HEK293 (cell line): Measurements from ENCODE around the gene GRIPAP1.

Experiments
- BCL11B ChIP-seq: fragments of 450-650 bp; formaldehyde crosslinking; IDR thresholded peaks from 2 replicates; pipeline ENCODE4 v1.5.1; 2016; ENCODE audit warnings: low read depth, missing biosample characterization, missing genetic modification characterization
- GLI4 ChIP-seq: fragments of 450-650 bp; formaldehyde crosslinking; IDR thresholded peaks from 2 replicates; pipeline ENCODE4 v1.5.1; 2016; ENCODE audit warnings: missing biosample characterization, missing genetic modification characterization
- KLF10 ChIP-seq: fragments of 450-650 bp; IDR thresholded peaks from 2 replicates; pipeline ENCODE4 v1.5.1; 2018; ENCODE audit warnings: missing biosample characterization, mild to moderate bottlenecking, missing genetic modification characterization
- KLF16 ChIP-seq: fragments of 450-650 bp; formaldehyde crosslinking; IDR thresholded peaks from 2 replicates; pipeline ENCODE4 v1.5.1; 2017; ENCODE audit warnings: missing biosample characterization, missing genetic modification characterization
- KLF8 ChIP-seq: fragments of 450-650 bp; formaldehyde crosslinking; IDR thresholded peaks from 2 replicates; pipeline ENCODE4 v1.5.1; 2016; ENCODE audit warnings: missing biosample characterization, missing genetic modification characterization
- OSR2 ChIP-seq: fragments of 450-650 bp; formaldehyde crosslinking; IDR thresholded peaks from 2 replicates; pipeline ENCODE4 v1.5.1; 2016; ENCODE audit warnings: missing biosample characterization, missing genetic modification characterization
- SP2 ChIP-seq: fragments of 450-650 bp; formaldehyde crosslinking; IDR thresholded peaks from 2 replicates; pipeline ENCODE4 v1.5.1; 2016; ENCODE audit warnings: missing biosample characterization, missing genetic modification characterization
- YY1 ChIP-seq: fragments of 450-650 bp; formaldehyde crosslinking; IDR thresholded peaks from 2 replicates; pipeline ENCODE4 v1.5.1; 2018; ENCODE audit warnings: missing biosample characterization, missing genetic modification characterization
- ZNF138 ChIP-seq: fragments of 450-650 bp; formaldehyde crosslinking; IDR thresholded peaks from 2 replicates; pipeline ENCODE4 v1.5.1; 2016; ENCODE audit warnings: missing biosample characterization, missing genetic modification characterization, borderline replicate concordance
- ZNF169 ChIP-seq: fragments of 450-650 bp; formaldehyde crosslinking; IDR thresholded peaks from 2 replicates; pipeline ENCODE4 v1.5.1; 2016; ENCODE audit warnings: missing biosample characterization, missing genetic modification characterization
- ZNF184 ChIP-seq: fragments of 450-650 bp; IDR thresholded peaks from 2 replicates; pipeline ENCODE4 v1.5.1; 2018; ENCODE audit warnings: missing biosample characterization, mild to moderate bottlenecking, missing genetic modification characterization
- ZNF211 ChIP-seq: fragments of 450-650 bp; formaldehyde crosslinking; IDR thresholded peaks from 2 replicates; pipeline ENCODE4 v1.5.1; 2016; ENCODE audit warnings: low read depth, missing biosample characterization, missing genetic modification characterization
- ZNF248 ChIP-seq: fragments of 450-650 bp; formaldehyde crosslinking; IDR thresholded peaks from 2 replicates; pipeline ENCODE4 v1.5.1; 2017; ENCODE audit warnings: missing biosample characterization, missing genetic modification characterization
- ZNF404 ChIP-seq: fragments of 450-650 bp; formaldehyde crosslinking; IDR thresholded peaks from 2 replicates; pipeline ENCODE4 v1.5.1; 2017; ENCODE audit warnings: missing biosample characterization, missing genetic modification characterization
- ZNF514 ChIP-seq: fragments of 450-650 bp; formaldehyde crosslinking; IDR thresholded peaks from 2 replicates; pipeline ENCODE4 v1.5.1; 2016; ENCODE audit warnings: missing biosample characterization, missing genetic modification characterization
- ZNF529 ChIP-seq: fragments of 450-650 bp; formaldehyde crosslinking; IDR thresholded peaks from 2 replicates; pipeline ENCODE4 v1.5.1; 2017; ENCODE audit warnings: missing genetic modification characterization, missing biosample characterization; ENCODE audit not compliant: insufficient replicate concordance
- ZNF548 ChIP-seq: fragments of 450-650 bp; formaldehyde crosslinking; IDR thresholded peaks from 2 replicates; pipeline ENCODE4 v1.5.1; 2016; ENCODE audit warnings: missing biosample characterization, missing genetic modification characterization
- ZNF629 ChIP-seq: fragments of 450-650 bp; formaldehyde crosslinking; IDR thresholded peaks from 2 replicates; pipeline ENCODE4 v1.5.1; 2017; ENCODE audit warnings: missing biosample characterization, missing genetic modification characterization
- ZNF677 ChIP-seq: fragments of 450-650 bp; IDR thresholded peaks from 2 replicates; pipeline ENCODE4 v1.5.0; 2018; ENCODE audit warnings: missing biosample characterization, mild to moderate bottlenecking, missing genetic modification characterization, moderate library complexity
- ZNF777 ChIP-seq: fragments of 450-650 bp; formaldehyde crosslinking; IDR thresholded peaks from 2 replicates; pipeline ENCODE4 v1.5.1; 2017; ENCODE audit warnings: missing biosample characterization, missing genetic modification characterization, borderline replicate concordance
- ZNF791 ChIP-seq: fragments of 450-650 bp; formaldehyde crosslinking; IDR thresholded peaks from 2 replicates; pipeline ENCODE4 v1.5.1; 2016; ENCODE audit warnings: missing biosample characterization, missing genetic modification characterization
- ZNF830 ChIP-seq: fragments of 450-650 bp; IDR thresholded peaks from 2 replicates; pipeline ENCODE4 v1.5.0; 2018; ENCODE audit warnings: missing biosample characterization, missing genetic modification characterization, low read depth, mild to moderate bottlenecking, moderate library complexity
- TF ChIP-seq, protein P1 (sequence below): fragments of 450-650 bp; formaldehyde crosslinking; optimal IDR thresholded peaks from 2 replicates; pipeline ENCODE3; 2016; ENCODE audit warnings: missing biosample characterization, mild to moderate bottlenecking, missing genetic modification characterization
- TF ChIP-seq, protein P2 (sequence below): fragments of 450-650 bp; IDR thresholded peaks from 2 replicates; pipeline ENCODE4 v1.5.1; 2018; ENCODE audit warnings: missing biosample characterization, missing genetic modification characterization
- TF ChIP-seq, protein P3 (sequence below): fragments of 450-650 bp; formaldehyde crosslinking; IDR thresholded peaks from 2 replicates; pipeline ENCODE4 v1.5.1; 2017; ENCODE audit warnings: missing biosample characterization, missing genetic modification characterization
- TF ChIP-seq, protein P4 (sequence below): fragments of 450-650 bp; formaldehyde crosslinking; IDR thresholded peaks from 2 replicates; pipeline ENCODE4 v1.5.1; 2016; ENCODE audit warnings: missing biosample characterization, missing genetic modification characterization
- TF ChIP-seq, protein P5 (sequence below): fragments of 450-650 bp; formaldehyde crosslinking; IDR thresholded peaks from 2 replicates; pipeline ENCODE4 v1.5.1; 2016; ENCODE audit warnings: missing biosample characterization, missing genetic modification characterization
- TF ChIP-seq, protein P6 (sequence below): fragments of 450-650 bp; formaldehyde crosslinking; IDR thresholded peaks from 2 replicates; pipeline ENCODE4 v1.5.1; 2017; ENCODE audit warnings: missing biosample characterization, missing genetic modification characterization
- TF ChIP-seq, protein P7 (sequence below): fragments of 450-650 bp; formaldehyde crosslinking; IDR thresholded peaks from 2 replicates; pipeline ENCODE4 v1.5.1; 2016; ENCODE audit warnings: missing biosample characterization, missing genetic modification characterization
- TF ChIP-seq, protein P8 (sequence below): fragments of 450-650 bp; formaldehyde crosslinking; IDR thresholded peaks from 2 replicates; pipeline ENCODE4 v1.5.1; 2016; ENCODE audit warnings: missing biosample characterization, missing genetic modification characterization

Gene GRIPAP1

DNA sequence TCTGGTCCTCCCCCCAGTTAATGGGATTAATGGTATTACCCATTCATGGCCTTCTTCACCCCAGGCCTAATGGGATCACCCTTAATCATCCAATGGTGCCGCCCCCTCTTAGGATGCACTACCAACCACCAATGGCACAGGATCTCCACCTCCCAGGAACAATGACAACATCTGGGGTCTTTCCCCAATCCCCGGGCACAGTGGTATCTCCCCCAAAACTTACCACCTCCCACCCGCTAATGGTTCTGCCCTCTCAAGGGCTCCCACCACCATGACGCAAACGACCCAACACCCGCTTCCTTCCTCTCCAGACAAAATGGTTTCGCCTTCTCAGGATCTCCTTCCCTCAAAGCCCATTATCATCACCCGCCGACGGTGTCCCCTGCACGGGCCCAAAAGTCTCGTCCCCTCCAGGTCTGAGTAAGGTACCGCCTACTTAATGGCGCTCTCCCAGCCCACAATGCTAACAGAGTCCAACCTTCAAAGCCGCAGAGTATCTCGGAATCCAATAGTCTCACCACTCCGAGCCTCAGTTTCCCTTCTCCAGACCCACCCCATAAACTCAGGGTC is 458 bp downstream of the GRIPAP1 start (continued):
- TF ChIP-seq, protein P1, sequence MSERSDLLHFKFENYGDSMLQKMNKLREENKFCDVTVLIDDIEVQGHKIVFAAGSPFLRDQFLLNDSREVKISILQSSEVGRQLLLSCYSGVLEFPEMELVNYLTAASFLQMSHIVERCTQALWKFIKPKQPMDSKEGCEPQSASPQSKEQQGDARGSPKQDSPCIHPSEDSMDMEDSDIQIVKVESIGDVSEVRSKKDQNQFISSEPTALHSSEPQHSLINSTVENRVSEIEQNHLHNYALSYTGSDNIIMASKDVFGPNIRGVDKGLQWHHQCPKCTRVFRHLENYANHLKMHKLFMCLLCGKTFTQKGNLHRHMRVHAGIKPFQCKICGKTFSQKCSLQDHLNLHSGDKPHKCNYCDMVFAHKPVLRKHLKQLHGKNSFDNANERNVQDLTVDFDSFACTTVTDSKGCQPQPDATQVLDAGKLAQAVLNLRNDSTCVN = peak; percentile 12
- 0 out of 2 replicates have a peak, but pooled peaks have one; percentile 16 for TF ChIP-seq KLF16 (tag by site-specific recombination)
- no peak for TF ChIP-seq ZNF248 (tag by site-specific recombination)
- no peak for TF ChIP-seq ZNF529
- TF ChIP-seq ZNF514 (tag by site-specific recombination) = no peak
- TF ChIP-seq, protein P2, sequence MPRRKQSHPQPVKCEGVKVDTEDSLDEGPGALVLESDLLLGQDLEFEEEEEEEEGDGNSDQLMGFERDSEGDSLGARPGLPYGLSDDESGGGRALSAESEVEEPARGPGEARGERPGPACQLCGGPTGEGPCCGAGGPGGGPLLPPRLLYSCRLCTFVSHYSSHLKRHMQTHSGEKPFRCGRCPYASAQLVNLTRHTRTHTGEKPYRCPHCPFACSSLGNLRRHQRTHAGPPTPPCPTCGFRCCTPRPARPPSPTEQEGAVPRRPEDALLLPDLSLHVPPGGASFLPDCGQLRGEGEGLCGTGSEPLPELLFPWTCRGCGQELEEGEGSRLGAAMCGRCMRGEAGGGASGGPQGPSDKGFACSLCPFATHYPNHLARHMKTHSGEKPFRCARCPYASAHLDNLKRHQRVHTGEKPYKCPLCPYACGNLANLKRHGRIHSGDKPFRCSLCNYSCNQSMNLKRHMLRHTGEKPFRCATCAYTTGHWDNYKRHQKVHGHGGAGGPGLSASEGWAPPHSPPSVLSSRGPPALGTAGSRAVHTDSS = no peak
- TF ChIP-seq ZNF830 = no peak
- peak; percentile 39; the same call in 1 of the 2 replicates for TF ChIP-seq SP2 (tag by site-specific recombination)
- TF ChIP-seq ZNF548 (tag by site-specific recombination) = no peak
- TF ChIP-seq, protein P3, sequence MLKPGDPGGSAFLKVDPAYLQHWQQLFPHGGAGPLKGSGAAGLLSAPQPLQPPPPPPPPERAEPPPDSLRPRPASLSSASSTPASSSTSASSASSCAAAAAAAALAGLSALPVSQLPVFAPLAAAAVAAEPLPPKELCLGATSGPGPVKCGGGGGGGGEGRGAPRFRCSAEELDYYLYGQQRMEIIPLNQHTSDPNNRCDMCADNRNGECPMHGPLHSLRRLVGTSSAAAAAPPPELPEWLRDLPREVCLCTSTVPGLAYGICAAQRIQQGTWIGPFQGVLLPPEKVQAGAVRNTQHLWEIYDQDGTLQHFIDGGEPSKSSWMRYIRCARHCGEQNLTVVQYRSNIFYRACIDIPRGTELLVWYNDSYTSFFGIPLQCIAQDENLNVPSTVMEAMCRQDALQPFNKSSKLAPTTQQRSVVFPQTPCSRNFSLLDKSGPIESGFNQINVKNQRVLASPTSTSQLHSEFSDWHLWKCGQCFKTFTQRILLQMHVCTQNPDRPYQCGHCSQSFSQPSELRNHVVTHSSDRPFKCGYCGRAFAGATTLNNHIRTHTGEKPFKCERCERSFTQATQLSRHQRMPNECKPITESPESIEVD (tag by site-specific recombination) = no peak
- no peak for TF ChIP-seq KLF8
- TF ChIP-seq ZNF138 = no peak
- TF ChIP-seq ZNF629 (tag by site-specific recombination) = no peak
- no peak for TF ChIP-seq YY1 (tag by site-specific recombination)
- TF ChIP-seq, protein P4, sequence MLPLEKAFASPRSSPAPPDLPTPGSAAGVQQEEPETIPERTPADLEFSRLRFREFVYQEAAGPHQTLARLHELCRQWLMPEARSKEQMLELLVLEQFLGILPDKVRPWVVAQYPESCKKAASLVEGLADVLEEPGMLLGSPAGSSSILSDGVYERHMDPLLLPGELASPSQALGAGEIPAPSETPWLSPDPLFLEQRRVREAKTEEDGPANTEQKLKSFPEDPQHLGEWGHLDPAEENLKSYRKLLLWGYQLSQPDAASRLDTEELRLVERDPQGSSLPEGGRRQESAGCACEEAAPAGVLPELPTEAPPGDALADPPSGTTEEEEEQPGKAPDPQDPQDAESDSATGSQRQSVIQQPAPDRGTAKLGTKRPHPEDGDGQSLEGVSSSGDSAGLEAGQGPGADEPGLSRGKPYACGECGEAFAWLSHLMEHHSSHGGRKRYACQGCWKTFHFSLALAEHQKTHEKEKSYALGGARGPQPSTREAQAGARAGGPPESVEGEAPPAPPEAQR (tag by site-specific recombination) = no peak
- no peak for TF ChIP-seq ZNF211 (tag by site-specific recombination)
- TF ChIP-seq, protein P5, sequence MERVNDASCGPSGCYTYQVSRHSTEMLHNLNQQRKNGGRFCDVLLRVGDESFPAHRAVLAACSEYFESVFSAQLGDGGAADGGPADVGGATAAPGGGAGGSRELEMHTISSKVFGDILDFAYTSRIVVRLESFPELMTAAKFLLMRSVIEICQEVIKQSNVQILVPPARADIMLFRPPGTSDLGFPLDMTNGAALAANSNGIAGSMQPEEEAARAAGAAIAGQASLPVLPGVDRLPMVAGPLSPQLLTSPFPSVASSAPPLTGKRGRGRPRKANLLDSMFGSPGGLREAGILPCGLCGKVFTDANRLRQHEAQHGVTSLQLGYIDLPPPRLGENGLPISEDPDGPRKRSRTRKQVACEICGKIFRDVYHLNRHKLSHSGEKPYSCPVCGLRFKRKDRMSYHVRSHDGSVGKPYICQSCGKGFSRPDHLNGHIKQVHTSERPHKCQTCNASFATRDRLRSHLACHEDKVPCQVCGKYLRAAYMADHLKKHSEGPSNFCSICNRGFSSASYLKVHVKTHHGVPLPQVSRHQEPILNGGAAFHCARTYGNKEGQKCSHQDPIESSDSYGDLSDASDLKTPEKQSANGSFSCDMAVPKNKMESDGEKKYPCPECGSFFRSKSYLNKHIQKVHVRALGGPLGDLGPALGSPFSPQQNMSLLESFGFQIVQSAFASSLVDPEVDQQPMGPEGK (tag by site-specific recombination) = no peak
- TF ChIP-seq ZNF791 (tag by site-specific recombination) = no peak
- no peak for TF ChIP-seq OSR2 (tag by site-specific recombination)
- TF ChIP-seq, protein P6, sequence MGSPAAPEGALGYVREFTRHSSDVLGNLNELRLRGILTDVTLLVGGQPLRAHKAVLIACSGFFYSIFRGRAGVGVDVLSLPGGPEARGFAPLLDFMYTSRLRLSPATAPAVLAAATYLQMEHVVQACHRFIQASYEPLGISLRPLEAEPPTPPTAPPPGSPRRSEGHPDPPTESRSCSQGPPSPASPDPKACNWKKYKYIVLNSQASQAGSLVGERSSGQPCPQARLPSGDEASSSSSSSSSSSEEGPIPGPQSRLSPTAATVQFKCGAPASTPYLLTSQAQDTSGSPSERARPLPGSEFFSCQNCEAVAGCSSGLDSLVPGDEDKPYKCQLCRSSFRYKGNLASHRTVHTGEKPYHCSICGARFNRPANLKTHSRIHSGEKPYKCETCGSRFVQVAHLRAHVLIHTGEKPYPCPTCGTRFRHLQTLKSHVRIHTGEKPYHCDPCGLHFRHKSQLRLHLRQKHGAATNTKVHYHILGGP (tag by site-specific recombination) = no peak
- no peak for TF ChIP-seq ZNF184 (tag by site-specific recombination)
- TF ChIP-seq ZNF677 = no peak
- TF ChIP-seq ZNF169 (tag by site-specific recombination) = no peak; the same call in 1 of the 2 replicates
- peak; percentile 38; the same call in 1 of the 2 replicates for TF ChIP-seq GLI4
- TF ChIP-seq BCL11B (tag by site-specific recombination) = no peak
- TF ChIP-seq ZNF777 (tag by site-specific recombination) = no peak
- TF ChIP-seq, protein P7, sequence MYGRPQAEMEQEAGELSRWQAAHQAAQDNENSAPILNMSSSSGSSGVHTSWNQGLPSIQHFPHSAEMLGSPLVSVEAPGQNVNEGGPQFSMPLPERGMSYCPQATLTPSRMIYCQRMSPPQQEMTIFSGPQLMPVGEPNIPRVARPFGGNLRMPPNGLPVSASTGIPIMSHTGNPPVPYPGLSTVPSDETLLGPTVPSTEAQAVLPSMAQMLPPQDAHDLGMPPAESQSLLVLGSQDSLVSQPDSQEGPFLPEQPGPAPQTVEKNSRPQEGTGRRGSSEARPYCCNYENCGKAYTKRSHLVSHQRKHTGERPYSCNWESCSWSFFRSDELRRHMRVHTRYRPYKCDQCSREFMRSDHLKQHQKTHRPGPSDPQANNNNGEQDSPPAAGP (tag by site-specific recombination) = no peak
- TF ChIP-seq, protein P8, sequence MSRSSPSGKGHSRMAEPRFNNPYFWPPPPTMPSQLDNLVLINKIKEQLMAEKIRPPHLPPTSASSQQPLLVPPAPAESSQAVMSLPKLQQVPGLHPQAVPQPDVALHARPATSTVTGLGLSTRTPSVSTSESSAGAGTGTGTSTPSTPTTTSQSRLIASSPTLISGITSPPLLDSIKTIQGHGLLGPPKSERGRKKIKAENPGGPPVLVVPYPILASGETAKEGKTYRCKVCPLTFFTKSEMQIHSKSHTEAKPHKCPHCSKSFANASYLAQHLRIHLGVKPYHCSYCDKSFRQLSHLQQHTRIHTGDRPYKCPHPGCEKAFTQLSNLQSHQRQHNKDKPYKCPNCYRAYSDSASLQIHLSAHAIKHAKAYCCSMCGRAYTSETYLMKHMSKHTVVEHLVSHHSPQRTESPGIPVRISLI = no peak
- TF ChIP-seq KLF10 (tag by site-specific recombination) = no peak
- TF ChIP-seq ZNF404 (tag by site-specific recombination) = no peak
